GM23248 (cell line): ENCODE data around the gene AGGF1.

Experiments used
- EZH2 ChIP-seq: fragments of 200-600 bp; sonication (generic); IDR thresholded peaks from 2 replicates; pipeline ENCODE4 v1.6.1; 2018; ENCODE audit warnings: antibody characterized with exemption, mild to moderate bottlenecking; ENCODE audit not compliant: insufficient read depth, poor library complexity, severe bottlenecking
- EZH2phosphoT487 ChIP-seq: fragments of 200-600 bp; sonication (generic); IDR thresholded peaks from 2 replicates; pipeline ENCODE4 v1.6.1; 2018; ENCODE audit warnings: antibody characterized with exemption, moderate library complexity, mild to moderate bottlenecking, low read depth; ENCODE audit not compliant: insufficient read depth

DNA sequence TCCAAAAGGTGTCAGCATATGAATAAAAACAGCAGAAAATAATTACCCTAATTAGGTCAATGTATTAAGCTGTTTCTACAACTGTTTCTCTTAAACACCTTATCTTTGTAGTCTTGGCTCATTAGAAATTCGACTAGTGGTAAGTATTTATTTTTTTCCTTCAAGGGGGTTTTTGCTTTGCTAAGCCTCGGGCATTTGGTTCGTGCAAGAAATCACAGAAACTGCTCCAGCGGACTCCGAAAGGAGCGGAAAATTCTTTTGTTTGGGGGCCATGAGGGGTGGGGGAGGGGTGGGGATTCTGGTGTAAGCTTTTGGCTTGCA is 56.1 kb downstream of the AGGF1 start:
- TF ChIP-seq EZH2phosphoT487 = no peak
- TF ChIP-seq EZH2 = no peak
